ENCODE measurements around the gene FBXO28.
A peak's percentile ranks its signal among the peaks of the same experiment; 100 is the strongest.
"Not testable (repeated sequence)": the region's sequence is repeated elsewhere in the genome, so short reads cannot be mapped to it uniquely, and the experiment has no call there.

Gene FBXO28, protein sequence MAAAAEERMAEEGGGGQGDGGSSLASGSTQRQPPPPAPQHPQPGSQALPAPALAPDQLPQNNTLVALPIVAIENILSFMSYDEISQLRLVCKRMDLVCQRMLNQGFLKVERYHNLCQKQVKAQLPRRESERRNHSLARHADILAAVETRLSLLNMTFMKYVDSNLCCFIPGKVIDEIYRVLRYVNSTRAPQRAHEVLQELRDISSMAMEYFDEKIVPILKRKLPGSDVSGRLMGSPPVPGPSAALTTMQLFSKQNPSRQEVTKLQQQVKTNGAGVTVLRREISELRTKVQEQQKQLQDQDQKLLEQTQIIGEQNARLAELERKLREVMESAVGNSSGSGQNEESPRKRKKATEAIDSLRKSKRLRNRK

DNA sequence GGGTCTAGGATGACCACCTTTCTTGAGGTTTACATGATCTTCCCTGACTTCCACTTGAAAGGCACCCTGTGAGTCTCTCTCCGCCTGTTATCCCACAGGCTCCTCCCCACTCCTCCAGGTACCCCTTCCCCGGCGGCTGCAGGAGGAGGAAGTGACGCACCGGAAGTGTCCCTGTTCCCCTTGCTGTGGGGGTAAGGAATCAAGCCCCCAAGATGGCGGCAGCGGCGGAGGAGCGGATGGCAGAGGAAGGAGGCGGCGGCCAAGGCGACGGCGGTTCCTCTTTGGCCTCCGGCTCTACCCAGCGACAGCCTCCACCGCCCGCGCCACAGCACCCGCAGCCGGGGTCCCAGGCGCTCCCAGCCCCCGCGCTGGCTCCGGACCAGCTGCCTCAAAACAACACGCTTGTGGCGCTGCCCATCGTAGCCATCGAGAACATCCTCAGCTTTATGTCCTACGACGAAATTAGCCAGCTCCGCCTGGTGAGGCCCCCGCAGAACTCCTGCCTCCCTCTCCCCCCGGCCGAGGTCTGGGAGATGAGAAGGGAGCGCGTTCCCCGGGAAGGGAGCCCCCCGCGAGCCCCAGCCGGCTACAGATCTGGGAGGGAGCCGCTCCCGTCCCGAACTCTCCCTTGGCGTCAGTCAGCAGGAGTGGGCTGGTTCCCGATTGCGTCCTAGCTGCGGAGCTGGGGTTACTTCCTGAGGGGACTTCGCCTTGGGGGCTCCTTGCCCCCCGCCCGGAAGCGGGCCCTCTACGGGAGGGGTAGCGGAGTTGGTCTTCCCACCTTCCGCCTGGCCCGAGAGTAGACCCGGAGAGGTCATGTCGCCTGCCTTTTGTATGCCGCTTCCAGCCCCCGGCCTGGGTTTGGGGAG, at the start of gene FBXO28:
Gene FBXO28 (plus strand): TSS at position 194 of the 869 bp plus-strand sequence. CDS start 19 bp downstream, at position 213.
- peak; percentile 97 for DNase-seq

GRCh38 chr1:224064150-224064549, 49.8 kb upstream of the FBXO28 start:
- DNase-seq, result no peak

- no peak for DNase-seq
Observed at GRCh38 chr1:224065455-224065854, 48.5 kb upstream of the FBXO28 start.

- no peak for DNase-seq
Observed at GRCh38 chr1:224067207-224067606, 46.7 kb upstream of the FBXO28 start.

GRCh38 chr1:224067621-224068457, 46.1 kb upstream of the FBXO28 start:
- DNase-seq, result peak; percentile 58

DNA sequence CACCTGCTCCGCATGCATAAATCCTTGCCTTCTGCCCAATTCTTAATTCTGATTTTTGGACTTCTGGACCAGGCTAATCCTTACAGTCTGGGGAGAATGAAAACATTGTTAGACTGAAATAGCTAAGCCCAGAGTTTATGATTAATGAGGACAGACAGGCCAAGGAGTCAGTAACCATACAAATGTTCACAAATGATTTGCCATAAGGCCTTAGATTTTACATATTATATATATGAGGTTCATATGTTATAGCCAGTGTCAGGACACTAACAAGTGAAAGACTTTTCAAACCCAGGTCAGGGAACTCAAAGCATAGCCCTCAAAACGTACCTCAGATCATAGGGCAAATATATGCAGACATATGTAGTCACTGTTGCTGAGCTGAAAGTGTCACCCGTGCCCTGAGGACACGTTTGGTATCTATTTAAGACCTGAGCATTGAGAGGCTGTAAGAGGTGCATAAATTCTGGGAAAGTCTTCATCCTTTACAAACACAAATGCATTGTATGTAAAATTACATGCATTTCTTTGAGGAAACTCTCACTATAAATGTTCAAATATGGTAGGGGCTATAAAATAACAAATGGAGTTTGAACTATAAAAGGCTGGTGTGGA, 45.3 kb upstream of the FBXO28 start:
- DNase-seq, result no peak

DNA sequence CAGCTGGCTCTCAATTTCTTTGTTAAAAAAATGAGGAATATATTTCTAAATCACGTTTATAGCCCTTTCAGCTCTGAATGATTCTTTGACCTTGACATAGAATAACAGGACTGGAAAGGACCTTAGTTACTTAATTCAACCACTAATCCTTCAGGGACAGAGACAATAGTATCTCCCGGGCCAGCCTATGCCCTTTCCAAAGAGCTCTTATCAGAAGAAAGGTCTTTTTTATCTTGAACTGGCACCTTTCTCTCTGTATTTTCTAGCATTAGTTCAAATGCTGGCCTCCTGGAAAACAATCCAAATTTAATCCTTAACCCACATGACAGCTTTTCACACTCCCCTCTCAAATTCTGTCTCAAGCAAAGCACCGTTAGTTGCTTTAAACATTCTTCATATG, 44.8 kb upstream of the FBXO28 start:
- DNase-seq, result no peak

GRCh38 chr1:224070521-224070920, 43.4 kb upstream of the FBXO28 start:
- no peak for DNase-seq

DNA sequence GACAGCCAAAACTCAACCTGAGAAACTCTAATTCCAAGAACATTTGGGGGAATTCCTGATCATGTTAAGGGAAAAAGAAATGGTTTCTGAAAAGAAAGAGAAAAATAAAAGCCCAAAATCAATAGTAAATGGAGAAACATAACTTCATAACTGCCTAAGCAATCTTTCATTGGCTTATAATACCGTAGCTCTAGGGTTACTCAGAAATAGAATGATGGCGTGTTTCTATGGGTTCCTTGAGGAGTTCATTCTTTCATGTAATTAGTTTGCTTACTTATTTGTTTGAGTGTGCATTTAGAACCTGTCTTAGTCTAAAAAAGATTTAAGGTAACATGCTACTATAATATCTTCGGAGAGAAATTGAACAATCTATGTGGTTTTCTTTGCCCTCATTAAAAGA, 37.5 kb upstream of the FBXO28 start:
- DNase-seq, result no peak

DNA sequence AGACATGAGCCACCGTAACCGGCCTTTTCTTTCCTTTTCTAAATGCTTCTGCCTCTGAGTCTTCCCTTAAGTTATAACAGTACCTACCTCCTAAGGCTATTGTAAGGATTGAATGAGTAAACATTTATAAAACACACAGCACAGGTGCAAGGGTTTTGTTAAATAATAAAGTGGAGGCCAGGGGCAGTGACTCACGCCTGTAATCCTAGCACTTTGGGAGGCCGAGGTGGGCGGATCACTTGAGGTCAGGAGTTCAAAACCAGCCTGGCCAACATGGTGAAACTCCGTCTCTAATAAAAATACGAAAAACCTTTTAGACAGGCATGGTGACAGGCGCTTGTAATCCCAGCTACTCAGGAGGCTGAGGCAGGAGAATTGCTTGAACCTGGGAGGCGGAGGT, 34.3 kb upstream of the FBXO28 start:
- not testable (repeated sequence) for DNase-seq

- DNase-seq, result no peak
Observed at GRCh38 chr1:224080115-224080774, 33.7 kb upstream of the FBXO28 start.

GRCh38 chr1:224081604-224082003, 32.3 kb upstream of the FBXO28 start:
- DNase-seq, result no peak

DNA sequence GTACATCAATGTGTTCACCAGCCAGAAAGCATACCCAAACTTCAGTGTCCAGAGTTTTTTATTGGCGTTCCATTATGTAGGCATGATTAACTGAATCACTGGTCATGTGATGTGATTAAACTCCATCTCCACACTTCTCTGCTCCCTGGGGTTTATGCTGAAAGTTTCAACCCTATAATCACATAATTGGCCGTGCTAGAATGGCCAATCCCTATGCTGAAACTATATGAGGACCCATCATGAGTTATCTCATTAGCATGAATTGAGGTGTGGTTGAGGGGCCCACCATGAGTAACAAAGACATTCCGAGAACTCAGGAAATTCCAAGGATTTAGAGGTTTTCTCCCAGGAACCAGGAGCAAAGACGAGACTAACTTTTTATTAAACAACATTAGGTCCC, 31.8 kb upstream of the FBXO28 start:
- DNase-seq, result no peak

DNA sequence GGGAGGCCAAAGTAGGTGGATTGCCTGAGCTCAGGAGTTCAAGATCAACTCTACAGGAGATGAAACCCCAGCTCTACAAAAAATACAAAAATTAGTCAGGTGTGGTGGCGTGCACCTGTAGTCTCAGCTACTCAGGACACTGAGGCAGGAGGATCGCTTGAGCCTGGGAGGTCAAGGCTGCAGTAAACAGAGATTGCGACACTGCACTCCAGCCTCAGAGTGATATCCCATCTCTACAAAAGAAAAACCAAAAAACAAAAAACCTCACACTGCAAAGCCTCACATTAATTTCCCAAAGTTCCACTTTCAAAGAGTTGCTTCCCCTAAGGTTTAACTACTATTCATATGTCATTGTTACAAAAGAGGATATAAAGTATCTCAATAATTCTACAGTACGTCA, 29.0 kb upstream of the FBXO28 start:
- no peak for DNase-seq

GRCh38 chr1:224085421-224086108, 28.3 kb upstream of the FBXO28 start:
- no peak for DNase-seq

- no peak for DNase-seq
Observed at GRCh38 chr1:224087286-224087794, 26.6 kb upstream of the FBXO28 start.

DNA sequence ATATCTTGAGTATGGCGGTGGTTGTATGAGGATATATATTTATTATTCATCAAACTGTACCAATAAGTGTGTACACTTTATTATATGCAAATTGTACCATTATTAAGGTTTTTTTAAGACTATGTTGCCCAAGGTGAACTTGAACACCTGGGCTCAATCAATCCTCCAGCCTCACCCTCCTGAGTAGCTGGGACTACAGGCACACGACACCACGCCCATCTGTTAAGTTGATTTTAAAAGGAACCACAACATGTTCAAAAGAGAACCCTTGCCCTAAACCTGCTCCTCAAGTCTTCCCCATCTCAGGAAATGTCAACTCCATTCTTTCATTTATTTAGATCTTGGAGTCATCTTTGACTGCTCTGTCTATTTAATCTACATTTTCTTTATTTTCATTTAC, 24.3 kb upstream of the FBXO28 start:
- DNase-seq, result no peak

DNA sequence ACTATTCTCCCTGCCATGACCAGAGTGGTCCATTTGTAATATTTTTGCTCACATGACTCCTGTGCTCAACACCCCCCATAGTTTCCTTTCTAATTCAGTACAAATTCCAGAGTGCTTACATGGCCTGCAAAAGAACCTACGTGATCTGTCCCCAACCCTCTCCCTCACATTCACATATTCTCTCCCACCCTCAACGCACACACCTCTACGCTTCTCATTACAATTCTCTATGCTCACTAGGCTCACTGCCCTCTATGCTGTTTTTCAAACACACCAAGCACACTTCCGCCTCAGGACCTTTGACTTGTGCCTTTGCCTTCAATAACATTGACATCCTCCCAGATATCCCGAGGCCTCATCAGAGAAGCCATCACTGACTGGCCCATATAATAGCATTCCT, 23.8 kb upstream of the FBXO28 start:
- DNase-seq, result no peak

GRCh38 chr1:224092111-224092510, 21.8 kb upstream of the FBXO28 start:
- no peak for DNase-seq

GRCh38 chr1:224092601-224093000, 21.3 kb upstream of the FBXO28 start:
- no peak for DNase-seq

DNA sequence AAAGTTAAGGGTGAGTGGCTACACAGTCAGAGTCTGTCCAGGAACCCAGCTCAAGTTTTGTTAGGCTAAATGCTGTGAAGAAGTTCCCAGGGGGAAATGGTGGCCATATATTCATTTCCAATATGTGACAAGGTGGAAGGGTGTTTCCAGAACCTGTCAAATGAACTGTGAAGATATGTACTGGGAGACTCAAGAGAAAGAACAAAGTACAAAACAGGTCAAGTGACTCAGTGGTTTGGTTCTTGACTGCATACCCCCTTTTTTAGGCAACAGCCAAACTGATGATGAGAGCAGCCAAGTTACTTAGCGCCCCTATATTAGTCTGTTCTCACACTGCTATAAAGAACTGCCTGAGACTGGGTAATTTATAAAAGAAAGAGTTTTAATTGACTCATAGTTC, 18.6 kb upstream of the FBXO28 start:
- no peak for DNase-seq
